Measurements from ENCODE around the gene DUSP5.

- TF ChIP-seq CTCF (IDR thresholded peaks at IDR 0.05) (no peak), EZH2phosphoT487 (IDR thresholded peaks at IDR 0.05) (no peak), EZH2 (IDR thresholded peaks at IDR 0.05) (no peak)
These were observed 11.9 kb downstream of the DUSP5 start for GRCh38 chr10:110509560-110509959.

Data from neural progenitor cell (in vitro differentiated cells).